Measurements from ENCODE around the gene YPEL2. TPM values are rescaled to one million over a fixed set of nuclear protein-coding genes. Genes with fewer than 3 reads are reported as not detected.
"Not testable (repeated sequence)": the region's sequence is repeated elsewhere in the genome, so short reads cannot be mapped to it uniquely, and the experiment has no call there.

The YPEL2 gene
- 0.23 and 3.0 TPM in 2 replicates for total RNA-seq (2014; rRNA removed; shearing (Covaris generic); ENCODE audit: low replicate concordance)

GRCh38 chr17:59331129-59331928 lies at the start of gene YPEL2:
TSS of gene YPEL2 (plus strand) at chr17:59331655. CDS start at chr17:59353410, 21,755 bp downstream.
- peak; percentile 85 for DNase-seq (ENCODE audit: low read depth)
- in situ Hi-C loops (cut with HindIII; ENCODE audit: low pct_unique_long_range_greater_than_20kb, low sequenced_read_pairs), result loop anchor here (25.0 kb wide), 1 partner anchor 106 kb away; no protein-coding TSS in a partner anchor

- in situ Hi-C loops (cut with HindIII; ENCODE audit: low pct_unique_long_range_greater_than_20kb, low sequenced_read_pairs), result no loop called here
- DNase-seq (ENCODE audit: low read depth), result no peak
These were observed 47.1 kb upstream of the YPEL2 start for GRCh38 chr17:59284317-59284716.

GRCh38 chr17:59287452-59287851 lies 44.0 kb upstream of the YPEL2 start:
- DNase-seq (ENCODE audit: low read depth), result no peak
- in situ Hi-C loops (cut with HindIII; ENCODE audit: low pct_unique_long_range_greater_than_20kb, low sequenced_read_pairs), result no loop called here

- DNase-seq (ENCODE audit: low read depth), result no peak
These were observed 43.6 kb upstream of the YPEL2 start for GRCh38 chr17:59287891-59288290.

GRCh38 chr17:59289981-59290301 lies 41.5 kb upstream of the YPEL2 start:
- in situ Hi-C loops (cut with HindIII; ENCODE audit: low pct_unique_long_range_greater_than_20kb, low sequenced_read_pairs), result no loop called here
- DNase-seq (ENCODE audit: low read depth), result no peak

More at GRCh38 chr17:59287891-59288290, 43.6 kb upstream of the YPEL2 start:
- in situ Hi-C loops (cut with HindIII; ENCODE audit: low pct_unique_long_range_greater_than_20kb, low sequenced_read_pairs), result no loop called here

- in situ Hi-C loops (cut with HindIII; ENCODE audit: low pct_unique_long_range_greater_than_20kb, low sequenced_read_pairs); DNase-seq (ENCODE audit: low read depth): not testable (repeated sequence)
These were observed 41.0 kb upstream of the YPEL2 start for GRCh38 chr17:59290302-59290998.

- peak; percentile 21 for DNase-seq (ENCODE audit: low read depth)
- in situ Hi-C loops (cut with HindIII; ENCODE audit: low pct_unique_long_range_greater_than_20kb, low sequenced_read_pairs), result no loop called here
These were observed 39.3 kb upstream of the YPEL2 start for GRCh38 chr17:59292174-59292523.

GRCh38 chr17:59296190-59296589 lies 35.3 kb upstream of the YPEL2 start:
- in situ Hi-C loops (cut with HindIII; ENCODE audit: low pct_unique_long_range_greater_than_20kb, low sequenced_read_pairs), result no loop called here
- no peak for DNase-seq (ENCODE audit: low read depth)

- no peak for DNase-seq (ENCODE audit: low read depth)
- in situ Hi-C loops (cut with HindIII; ENCODE audit: low pct_unique_long_range_greater_than_20kb, low sequenced_read_pairs), result no loop called here
These were observed 32.9 kb upstream of the YPEL2 start for GRCh38 chr17:59298521-59298920.

- DNase-seq (ENCODE audit: low read depth), result no peak
- in situ Hi-C loops (cut with HindIII; ENCODE audit: low pct_unique_long_range_greater_than_20kb, low sequenced_read_pairs), result no loop called here
These were observed 31.9 kb upstream of the YPEL2 start for GRCh38 chr17:59299400-59300092.

GRCh38 chr17:59300941-59301340 lies 30.5 kb upstream of the YPEL2 start:
- DNase-seq (ENCODE audit: low read depth), result no peak
- in situ Hi-C loops (cut with HindIII; ENCODE audit: low pct_unique_long_range_greater_than_20kb, low sequenced_read_pairs), result no loop called here

GRCh38 chr17:59304811-59305210 lies 26.6 kb upstream of the YPEL2 start:
- DNase-seq (ENCODE audit: low read depth), result no peak

GRCh38 chr17:59310263-59310920 lies 21.1 kb upstream of the YPEL2 start:
- no peak for DNase-seq (ENCODE audit: low read depth)
- in situ Hi-C loops (cut with HindIII; ENCODE audit: low pct_unique_long_range_greater_than_20kb, low sequenced_read_pairs), result no loop called here

More at GRCh38 chr17:59304811-59305210, 26.6 kb upstream of the YPEL2 start:
- in situ Hi-C loops (cut with HindIII; ENCODE audit: low pct_unique_long_range_greater_than_20kb, low sequenced_read_pairs), result no loop called here

- DNase-seq (ENCODE audit: low read depth), result peak; percentile 58
- in situ Hi-C loops (cut with HindIII; ENCODE audit: low pct_unique_long_range_greater_than_20kb, low sequenced_read_pairs), result no loop called here
These were observed 20.4 kb upstream of the YPEL2 start for GRCh38 chr17:59311051-59311468.

- DNase-seq (ENCODE audit: low read depth); in situ Hi-C loops (cut with HindIII; ENCODE audit: low pct_unique_long_range_greater_than_20kb, low sequenced_read_pairs): not testable (repeated sequence)
These were observed 19.9 kb upstream of the YPEL2 start for GRCh38 chr17:59311521-59311920.

- in situ Hi-C loops (cut with HindIII; ENCODE audit: low pct_unique_long_range_greater_than_20kb, low sequenced_read_pairs), result no loop called here
- no peak for DNase-seq (ENCODE audit: low read depth)
These were observed 15.6 kb upstream of the YPEL2 start for GRCh38 chr17:59315866-59316265.

- no peak for DNase-seq (ENCODE audit: low read depth)
- in situ Hi-C loops (cut with HindIII; ENCODE audit: low pct_unique_long_range_greater_than_20kb, low sequenced_read_pairs), result loop anchor here (25.0 kb wide), 1 partner anchor 110 kb away; no protein-coding TSS in a partner anchor
These were observed 4.1 kb upstream of the YPEL2 start for GRCh38 chr17:59327121-59327980.

- DNase-seq (ENCODE audit: low read depth), result no peak
- in situ Hi-C loops (cut with HindIII; ENCODE audit: low pct_unique_long_range_greater_than_20kb, low sequenced_read_pairs), result loop anchor here (25.0 kb wide), 1 partner anchor 109 kb away; no protein-coding TSS in a partner anchor
These were observed 3.5 kb upstream of the YPEL2 start for GRCh38 chr17:59327981-59328290.

Data from Caki2 (cell line).